GM12878 (cell line): ENCODE results near the gene LPIN2. TPM values are rescaled to one million over a fixed set of nuclear protein-coding genes. Genes with fewer than 3 reads are reported as not detected.
A peak's percentile ranks its signal among the peaks of the same experiment; 100 is the strongest.

Source experiments
- CBX3 ChIP-seq: fragments of 200-600 bp; sonication (generic); IDR thresholded peaks from 2 replicates; pipeline ENCODE4 v1.6.1; 2016; ENCODE audit warnings: low read depth, borderline replicate concordance
- CREB1 ChIP-seq: IDR thresholded peaks from 2 replicates; pipeline ENCODE4 v1.6.1; 2012; ENCODE audit warnings: low read depth, mild to moderate bottlenecking, inconsistent platforms
- E2F8 ChIP-seq: fragments of 450-650 bp; IDR thresholded peaks from 2 replicates; pipeline ENCODE4 v1.6.1; 2018; ENCODE audit warnings: mild to moderate bottlenecking, low read depth, moderate library complexity; ENCODE audit not compliant: partially characterized antibody
- EZH2 ChIP-seq: IDR thresholded peaks from 2 replicates; pipeline ENCODE4 v1.6.1; 2012; ENCODE audit warnings: low read depth, mild to moderate bottlenecking, control low read depth, inconsistent platforms, low read length, borderline replicate concordance; ENCODE audit not compliant: control insufficient read depth
- GATAD2B ChIP-seq: fragments of 450-650 bp; conservative IDR thresholded peaks from 2 replicates; pipeline ENCODE4 v1.6.1; 2017; ENCODE audit warnings: low read depth, mild to moderate bottlenecking, moderate library complexity
- HDAC6 ChIP-seq: fragments of 200-600 bp; sonication (generic); IDR thresholded peaks from one replicate; pipeline ENCODE4 v1.8.0; 2017; ENCODE audit warnings: antibody characterized with exemption; ENCODE audit not compliant: unreplicated experiment
- IRF5 ChIP-seq: fragments of 450-650 bp; IDR thresholded peaks from 2 replicates; pipeline ENCODE4 v1.6.1; 2017; ENCODE audit warnings: borderline replicate concordance
- MXI1 ChIP-seq: fragments of 150-350 bp; IDR thresholded peaks from 2 replicates; pipeline ENCODE4 v1.6.1; 2011; ENCODE audit warnings: low read depth, mild to moderate bottlenecking, inconsistent platforms, low read length, improper control_type of control experiment
- PAX5 ChIP-seq: IDR thresholded peaks from 2 replicates; pipeline ENCODE4 v1.6.1; 2011; ENCODE audit warnings: low read depth, low read length, borderline replicate concordance
- PAX8 ChIP-seq: fragments of 450-650 bp; IDR thresholded peaks from 2 replicates; pipeline ENCODE4 v1.6.1; 2017; ENCODE audit warnings: mild to moderate bottlenecking, moderate library complexity
- POLR2A ChIP-seq: IDR thresholded peaks from 2 replicates; pipeline ENCODE4 v1.6.1; 2011; ENCODE audit warnings: low read depth, mild to moderate bottlenecking, low read length
- POLR2AphosphoS5 ChIP-seq: IDR thresholded peaks from 2 replicates; pipeline ENCODE4 v1.6.1; 2011; ENCODE audit warnings: mild to moderate bottlenecking, low read length, inconsistent platforms
- RB1 ChIP-seq: fragments of 450-650 bp; formaldehyde crosslinking; IDR thresholded peaks from 2 replicates; pipeline ENCODE4 v1.6.1; 2017; ENCODE audit warnings: mild to moderate bottlenecking, borderline replicate concordance
- RUNX3 ChIP-seq: IDR thresholded peaks from 2 replicates; pipeline ENCODE4 v1.6.1; 2012; ENCODE audit warnings: low read length, inconsistent platforms
- SMAD5 ChIP-seq: IDR thresholded peaks from 2 replicates; pipeline ENCODE4 v1.6.1; 2016; ENCODE audit warnings: antibody characterized with exemption, low read depth
- SUPT20H ChIP-seq: IDR thresholded peaks from 2 replicates; pipeline ENCODE4 v1.6.1; 2011; ENCODE audit warnings: low read depth, mild to moderate bottlenecking, low read length, moderate library complexity, borderline replicate concordance; ENCODE audit not compliant: control insufficient read depth
- SUZ12 ChIP-seq: fragments of 200-600 bp; sonication (generic); IDR thresholded peaks from one replicate; pipeline ENCODE4 v1.6.1; 2018; ENCODE audit warnings: antibody characterized with exemption, mild to moderate bottlenecking; ENCODE audit not compliant: unreplicated experiment
- TCF12 ChIP-seq: IDR thresholded peaks from 2 replicates; pipeline ENCODE4 v1.6.1; 2011; ENCODE audit warnings: low read depth, mild to moderate bottlenecking, low read length
- ZBTB40 ChIP-seq: fragments of 450-650 bp; IDR thresholded peaks from 2 replicates; pipeline ENCODE4 v1.6.1; 2016; ENCODE audit warnings: mild to moderate bottlenecking, moderate library complexity, borderline replicate concordance
- ZNF687 ChIP-seq: fragments of 450-650 bp; IDR thresholded peaks from 2 replicates; pipeline ENCODE4 v1.6.1; 2017; ENCODE audit warnings: mild to moderate bottlenecking, moderate library complexity
- polyA plus RNA-seq, 11 experiments: library from polyadenylated mRNA; depleted of rRNA in 4 of 11; unstranded in 6 of 11; stranded (reverse) in 5 of 11; fragments of >200 nt; fragmentation: Nextera tagmentation in 4 of 11; fragmentation: Illumina TruSeq in 1 of 11; extraction: Ambion mirVana in 4 of 11; extraction: Trizol in 1 of 11; gene quantifications; 1 replicate in 1 of 11; 2 replicates in 10 of 11; pipeline versions ENCODE4 v1.2.1 to v1.2.3, GENCODE V29; 2011 to 2016; ENCODE audit warnings: inconsistent platforms in 2 of 11, missing spikeins in 2 of 11, low read depth in 1 of 11
- total RNA-seq, 4 experiments: library from RNA; depleted of rRNA in 3 of 4; stranded (reverse); fragments of >200 nt in 3 of 4; fragmentation: Illumina TruSeq in 1 of 4; extraction: Trizol in 1 of 4; gene quantifications; 2 replicates each; pipeline versions ENCODE4 v1.2.1 to v1.2.3, GENCODE V29; 2013 to 2021

LPIN2 gene
- total and polyA plus RNA-seq, 10 of the 15 experiments (the other 5 are each of a cell fraction or from before 2014, with no cell fraction given): 4.1 to 28.0 (median 15.9) TPM

- no peak for TF ChIP-seq ZNF687
- TF ChIP-seq CREB1: no peak
- no peak for TF ChIP-seq HDAC6
- no peak for TF ChIP-seq CBX3
- no peak for TF ChIP-seq MXI1
- TF ChIP-seq E2F8: no peak
- no peak for TF ChIP-seq EZH2
- TF ChIP-seq SUZ12: no peak
- TF ChIP-seq RB1: no peak
- TF ChIP-seq POLR2A: no peak
- no peak for TF ChIP-seq POLR2AphosphoS5
- peak; percentile 100 for TF ChIP-seq RUNX3
- no peak for TF ChIP-seq SMAD5
- TF ChIP-seq IRF5: no peak
- TF ChIP-seq PAX8: no peak
- TF ChIP-seq GATAD2B: no peak
- TF ChIP-seq TCF12: no peak
- no peak for TF ChIP-seq SUPT20H
- no peak for TF ChIP-seq ZBTB40
- TF ChIP-seq PAX5: 0 out of 2 replicates have a peak, but pooled peaks have one; percentile 21
Observed at GRCh38 chr18:2978208-2978607, 34.7 kb downstream of the LPIN2 start (continued).
